IPS DF 4.7 (cell line): ENCODE measurements around the gene YTHDF1.
"Not testable (repeated sequence)": the region's sequence is repeated elsewhere in the genome, so short reads cannot be mapped to it uniquely, and the experiment has no call there.

Source experiments
- DNase-seq: peaks from one replicate; pipeline ENCODE4 v3.0.0-alpha.2; 2013; ENCODE audit warnings: low spot score; ENCODE audit errors: extremely low read depth

YTHDF1 gene

DNA sequence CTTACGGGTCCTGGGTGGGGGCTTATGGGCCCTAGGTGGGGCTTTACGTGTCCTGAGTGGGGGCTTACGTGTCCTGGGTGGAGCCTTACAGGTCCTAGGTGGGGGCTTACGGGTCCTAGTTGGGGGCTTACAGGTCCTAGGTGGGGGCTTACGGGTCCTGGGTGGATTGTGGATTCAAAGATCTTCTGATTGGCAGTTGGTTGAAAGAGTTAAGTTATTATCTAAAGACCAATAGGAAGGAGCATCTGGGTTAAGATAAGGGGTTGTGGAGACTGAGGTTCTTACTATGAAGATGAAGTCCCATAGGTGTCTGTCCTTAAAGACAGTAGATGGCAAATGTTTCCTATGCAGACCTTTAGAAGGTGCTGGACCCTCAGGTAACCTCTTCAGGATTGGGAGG is 11.3 kb upstream of the YTHDF1 start:
- no peak for DNase-seq

DNA sequence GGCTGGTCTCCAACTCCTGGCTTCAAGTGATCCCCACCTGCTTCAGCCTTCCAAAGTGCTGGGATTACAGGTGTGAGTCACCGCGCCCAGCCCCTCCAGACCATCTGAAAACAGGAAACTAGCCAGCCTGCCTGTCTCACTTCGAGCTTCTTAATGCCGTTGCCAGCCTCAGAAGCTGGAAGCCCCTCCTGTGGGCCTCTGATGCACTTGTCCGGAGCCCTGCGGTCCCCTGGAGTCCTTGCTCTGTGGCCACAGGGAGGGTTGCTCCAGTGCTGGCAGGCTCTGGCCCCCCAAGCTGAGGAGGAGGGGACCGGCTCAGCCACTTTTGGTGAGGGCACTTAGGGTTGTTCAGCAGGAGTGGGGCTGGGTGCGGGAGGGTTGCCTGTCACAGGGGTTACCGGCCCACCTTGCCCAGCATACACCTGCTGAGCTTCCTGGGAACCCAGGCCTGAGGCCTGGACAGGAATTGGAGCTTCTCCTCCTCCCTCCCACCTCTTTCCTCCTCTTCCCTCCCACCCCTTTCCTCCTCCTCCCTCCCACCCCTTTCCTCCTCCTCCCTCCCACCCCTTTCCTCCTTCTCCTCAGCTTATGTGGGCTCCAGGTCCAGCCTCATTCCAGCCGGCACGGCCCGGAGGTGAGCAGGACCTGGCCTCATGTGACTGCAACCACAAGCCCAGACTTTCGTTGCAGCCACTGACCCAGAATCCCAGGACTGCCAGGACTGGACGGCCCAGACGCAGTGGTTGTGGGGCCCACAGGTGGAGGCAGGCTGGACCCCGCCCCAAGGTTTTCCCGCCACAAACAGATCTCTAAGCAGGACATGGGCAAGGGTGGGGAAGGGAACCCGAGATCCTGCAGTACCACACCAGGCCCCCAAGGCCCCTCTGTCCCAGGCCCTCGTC is 10.4 kb upstream of the YTHDF1 start:
- DNase-seq, result no peak

DNA sequence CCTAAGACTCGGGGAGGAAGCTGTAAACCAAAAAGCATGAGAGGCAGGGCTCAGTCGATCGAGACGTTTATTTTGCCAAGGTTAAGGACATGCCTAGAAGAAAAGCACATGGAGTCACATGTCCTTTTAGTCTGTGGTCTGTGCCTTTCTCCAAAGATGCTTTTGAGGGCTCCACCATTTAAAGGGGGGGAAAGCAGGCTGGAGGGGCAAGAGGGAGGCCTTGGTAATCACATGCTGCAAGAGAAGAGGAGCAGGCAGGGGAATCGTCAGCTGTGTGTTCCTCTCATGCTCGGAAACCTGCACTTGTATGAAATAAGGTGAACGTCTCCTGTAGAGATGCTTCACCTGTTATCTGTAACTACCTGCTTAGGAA is 9.1 kb upstream of the YTHDF1 start:
- no peak for DNase-seq

DNA sequence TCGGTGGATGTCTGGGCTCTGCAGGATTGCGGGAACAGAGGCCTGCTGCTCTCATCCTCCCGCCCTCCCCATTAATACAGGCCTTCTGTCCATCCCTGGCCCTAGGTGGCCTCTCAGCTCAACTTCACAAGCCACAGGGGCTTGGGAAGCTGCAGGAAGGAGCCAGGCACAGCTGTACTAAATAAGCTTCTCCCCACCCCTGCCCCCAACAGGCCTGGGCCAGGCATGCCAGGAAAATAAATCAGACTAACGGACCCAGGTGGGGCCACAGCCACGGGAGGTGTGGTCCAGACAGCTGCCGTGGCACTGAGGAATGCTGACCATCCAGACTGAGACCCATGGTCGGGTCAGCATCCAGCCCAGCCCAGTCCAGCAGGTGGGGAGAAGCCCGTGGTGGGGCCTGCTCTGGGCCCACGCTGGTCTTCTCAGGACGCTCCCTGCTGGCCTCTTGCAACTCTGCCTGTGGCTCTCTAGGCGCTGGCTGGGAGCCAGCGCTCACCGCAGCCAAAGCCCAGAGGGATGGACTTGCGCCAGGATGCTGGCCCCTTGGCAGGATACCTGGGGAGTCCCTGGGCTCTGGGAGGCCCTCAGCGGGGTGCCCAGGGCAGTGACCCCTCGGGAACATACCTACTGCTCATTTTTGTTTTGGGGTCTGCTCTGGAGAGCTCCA is 8.6 kb upstream of the YTHDF1 start:
- no peak for DNase-seq

DNA sequence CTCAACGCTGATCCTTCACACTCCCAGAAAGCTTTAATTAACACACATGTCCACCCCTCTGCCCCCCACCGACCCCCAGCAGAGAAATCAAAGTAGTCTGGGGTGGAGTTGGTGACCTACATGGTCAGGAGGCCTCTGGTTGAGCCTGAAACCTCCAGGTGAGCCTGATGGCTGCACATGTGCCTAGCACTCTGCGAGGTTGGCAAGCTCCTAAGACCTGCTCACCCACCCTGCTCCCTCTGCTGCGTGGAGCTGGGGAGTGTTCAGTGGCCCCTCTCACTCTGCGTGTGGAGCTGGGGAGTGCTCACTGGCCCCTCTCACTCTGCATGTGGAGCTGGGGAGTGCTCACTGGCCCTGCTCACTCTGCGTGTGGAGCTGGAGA is 7.9 kb upstream of the YTHDF1 start:
- DNase-seq, result no peak

DNA sequence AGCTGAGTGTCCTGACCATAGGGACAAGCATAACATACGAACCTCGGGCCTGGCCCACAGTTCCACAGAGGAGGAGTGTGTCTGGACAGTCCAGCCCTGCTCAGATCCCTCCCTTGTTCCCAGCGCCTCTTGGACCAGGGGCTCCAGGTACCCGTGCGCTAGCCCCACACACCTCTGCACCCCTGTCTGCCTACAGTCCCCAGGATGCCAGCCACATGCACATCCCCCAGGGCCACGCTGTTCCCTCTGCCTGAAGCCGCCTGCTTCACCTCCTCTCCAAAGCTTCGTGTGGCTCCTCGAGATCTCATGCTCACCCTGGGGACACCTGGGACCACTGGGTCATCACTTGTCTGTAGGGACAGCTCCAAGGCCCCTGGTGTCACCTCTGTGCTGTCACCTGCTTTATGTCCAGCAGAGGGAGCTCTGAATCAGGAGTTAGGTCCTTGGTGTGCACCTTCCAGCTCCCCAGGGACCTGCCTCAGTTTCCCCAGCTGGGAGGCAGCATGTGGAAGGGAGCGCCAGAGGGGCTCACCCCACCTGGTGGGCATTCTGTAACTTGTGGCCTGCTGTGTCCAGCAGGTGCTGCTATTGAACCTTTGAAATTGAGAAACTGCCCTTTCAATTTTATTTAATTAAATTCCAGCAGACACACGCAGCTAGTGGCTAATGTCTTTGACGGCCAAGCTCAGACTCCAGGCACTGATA is 7.3 kb upstream of the YTHDF1 start:
- no peak for DNase-seq

DNA sequence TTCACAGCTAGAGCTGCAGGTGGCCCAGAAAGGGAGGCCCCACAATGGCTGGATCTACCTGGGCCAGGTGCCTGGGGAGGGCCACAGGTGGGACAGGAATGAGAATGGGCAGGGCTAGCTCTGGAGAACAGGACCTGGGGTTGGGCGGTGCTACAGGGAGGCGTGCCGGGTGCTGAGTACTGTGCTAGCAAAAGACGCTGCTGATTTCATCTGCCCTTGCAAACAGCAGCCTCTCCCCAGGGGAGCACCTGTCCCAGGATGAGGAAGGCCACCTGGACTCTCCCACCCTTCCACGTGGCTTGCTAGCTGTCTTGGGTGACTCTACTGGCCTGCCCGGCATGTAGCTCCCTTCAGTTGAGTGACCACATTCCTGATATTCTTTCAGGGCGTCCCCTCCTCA is 6.6 kb upstream of the YTHDF1 start:
- DNase-seq, result no peak

DNA sequence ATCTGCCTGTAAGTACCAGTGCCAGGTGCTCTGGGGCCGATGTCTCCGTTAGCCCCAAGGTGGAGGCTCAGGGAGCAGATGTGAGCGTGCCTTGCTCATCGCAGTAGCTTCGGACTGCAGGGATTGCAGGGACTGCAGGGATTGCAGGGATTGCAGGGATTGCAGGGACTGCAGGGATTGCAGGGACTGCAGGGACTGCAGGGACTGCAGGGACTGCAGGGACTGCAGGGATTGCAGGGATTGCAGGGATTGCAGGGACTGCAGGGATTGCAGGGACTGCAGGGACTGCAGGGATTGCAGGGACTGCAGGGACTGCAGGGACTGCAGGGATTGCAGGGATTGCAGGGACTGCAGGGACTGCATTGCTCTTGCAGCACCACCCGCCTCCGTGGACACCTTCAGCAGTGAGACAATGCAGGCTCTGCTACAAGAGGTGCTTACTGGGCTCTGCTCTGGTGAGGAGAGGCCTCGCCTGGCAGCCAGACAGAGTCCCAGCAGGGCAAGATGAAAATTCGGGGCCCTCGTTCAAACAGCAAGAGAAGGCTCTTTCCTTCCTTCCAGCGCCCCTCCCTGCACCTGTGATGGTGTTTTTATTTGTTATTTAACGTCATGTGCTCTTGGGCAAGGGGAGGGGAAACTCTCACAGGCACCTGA is 5.6 kb upstream of the YTHDF1 start:
- DNase-seq, result not testable (repeated sequence)

DNA sequence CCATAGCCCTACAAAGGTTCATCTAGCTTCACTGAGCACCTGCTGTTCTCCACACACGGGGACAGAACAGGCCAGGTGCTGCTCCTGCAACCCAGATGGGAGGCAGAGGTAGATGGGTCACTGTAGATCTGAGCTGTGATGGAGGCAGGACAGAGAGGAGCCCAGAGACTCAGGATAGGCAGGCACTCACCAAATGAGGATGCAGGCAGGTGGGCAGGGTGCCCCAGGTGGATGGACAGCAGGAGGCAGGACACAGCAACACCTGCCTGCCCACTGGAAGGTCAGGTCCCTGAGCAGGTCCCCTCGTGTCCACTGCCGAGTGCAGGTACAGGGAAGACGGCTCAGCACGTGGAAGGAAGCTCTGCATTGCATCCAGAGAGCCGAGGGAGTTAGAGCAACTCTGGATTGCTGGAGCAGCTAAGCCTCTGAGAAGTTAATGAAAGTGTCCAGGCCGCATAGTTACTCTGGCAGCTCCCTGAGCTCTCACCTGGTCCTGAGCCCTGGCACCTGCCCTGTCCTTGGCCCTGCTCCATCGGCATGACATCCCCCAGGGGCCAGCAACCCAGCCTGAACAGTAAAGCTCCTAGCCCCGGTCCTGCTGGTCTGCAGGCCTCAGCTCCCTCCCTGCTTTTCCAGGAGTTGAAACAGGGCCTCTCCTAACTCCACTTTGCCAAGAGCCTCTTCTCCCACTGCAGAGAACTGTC is 4.9 kb upstream of the YTHDF1 start:
- DNase-seq, result no peak

DNA sequence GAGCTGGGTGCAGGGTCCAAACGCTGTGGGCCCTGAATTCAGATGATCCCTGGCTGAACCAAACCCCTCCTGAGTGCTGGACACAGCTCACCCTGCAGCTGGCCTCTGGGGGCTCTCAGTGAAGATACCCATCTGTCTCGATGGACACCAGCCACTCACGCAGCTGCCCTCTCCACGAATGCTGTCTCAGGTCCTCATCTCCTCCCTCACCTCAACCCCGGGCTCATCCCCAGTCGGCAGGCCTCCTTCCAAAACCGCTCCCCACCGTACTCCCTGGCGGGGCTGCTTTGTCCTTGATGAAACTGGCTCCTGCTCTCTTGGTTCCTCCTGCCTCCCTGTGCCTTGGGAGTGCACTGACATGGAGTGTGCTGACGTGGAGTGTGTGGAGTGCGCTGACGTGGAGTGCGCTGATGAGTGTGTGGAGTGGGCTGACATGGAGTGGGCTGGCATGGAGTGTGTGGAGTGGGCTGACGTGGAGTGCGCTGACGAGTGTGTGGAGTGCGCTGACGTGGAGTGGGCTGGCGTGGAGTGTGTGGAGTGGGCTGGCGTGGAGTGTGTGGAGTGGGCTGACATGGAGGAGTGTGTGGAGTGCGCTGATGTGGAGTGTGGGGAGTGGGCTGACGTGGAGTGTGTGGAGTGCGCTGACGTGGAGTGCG is 4.1 kb upstream of the YTHDF1 start:
- no peak for DNase-seq

DNA sequence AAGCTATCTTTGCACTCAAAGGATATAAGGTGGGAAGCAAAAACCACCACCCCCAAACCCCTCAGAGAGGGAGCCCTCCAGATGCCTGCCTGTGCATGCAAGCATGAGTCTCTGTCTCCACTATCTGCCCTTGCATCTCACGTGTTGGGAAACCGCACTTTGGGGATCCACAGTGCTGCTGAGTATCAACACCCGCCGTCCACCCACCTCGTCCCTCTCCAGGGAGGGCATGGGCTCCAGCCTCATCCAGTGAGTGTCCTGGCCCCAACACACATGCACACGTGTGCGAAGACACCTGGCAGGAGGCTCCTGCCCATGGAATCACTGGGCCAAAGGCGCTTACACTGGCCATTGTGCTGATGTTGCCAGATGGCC is 3.5 kb upstream of the YTHDF1 start:
- DNase-seq, result no peak

DNA sequence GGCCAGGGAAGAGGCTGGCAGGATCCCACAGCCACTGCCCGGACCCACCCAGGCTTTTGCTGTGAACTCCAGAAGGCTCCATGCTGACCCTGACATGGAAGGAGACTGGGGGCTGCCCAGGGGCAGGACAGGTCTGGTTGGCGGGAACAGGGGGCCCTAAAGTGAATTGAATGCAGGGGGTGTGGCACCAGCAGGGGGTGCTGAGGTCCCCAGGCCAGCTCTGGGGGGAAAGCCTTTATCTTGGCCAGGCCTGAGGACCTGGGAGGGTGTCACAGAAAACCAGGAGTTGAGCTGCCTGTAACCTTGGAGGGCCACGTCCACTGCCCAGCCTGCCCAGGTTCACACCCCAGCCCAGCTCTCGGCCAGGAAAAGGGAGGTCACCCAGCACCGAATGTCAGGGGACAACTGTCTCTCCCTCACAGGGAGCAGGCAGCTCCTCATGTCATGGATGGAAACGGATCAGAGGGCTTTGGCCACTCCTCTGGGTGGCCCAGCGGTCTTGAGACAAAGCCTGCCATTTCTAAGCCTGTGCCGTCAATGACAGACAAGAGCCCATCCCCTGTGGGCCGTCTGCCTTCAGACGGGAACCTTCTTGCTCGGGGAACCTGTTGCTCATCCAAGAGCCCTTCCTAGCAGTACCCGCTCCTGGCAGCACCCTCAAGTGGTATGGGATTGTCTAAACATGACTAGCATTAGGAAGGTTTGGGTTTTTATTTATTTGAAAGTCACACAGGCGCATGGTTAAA is 2.9 kb upstream of the YTHDF1 start:
- DNase-seq, result no peak

DNA sequence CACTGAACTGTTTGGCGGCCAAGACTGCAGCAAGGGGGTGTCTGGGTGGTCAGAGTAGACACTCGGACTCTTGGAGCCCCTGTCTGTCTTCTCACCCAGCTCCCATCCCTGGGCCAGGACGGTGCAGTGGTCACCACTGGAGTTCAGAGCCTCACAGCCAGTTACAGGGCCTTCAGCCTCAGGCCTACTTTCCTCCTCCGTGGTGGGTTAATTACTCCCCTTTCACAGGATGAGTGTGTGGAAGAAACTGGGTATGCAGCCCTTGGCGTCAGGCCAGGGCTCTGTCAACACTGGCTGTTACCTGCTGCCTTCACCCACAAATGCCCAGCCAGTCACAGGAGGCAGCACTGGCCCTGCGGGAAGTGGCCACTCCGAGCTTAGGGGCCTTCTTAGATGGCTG is 1.8 kb upstream of the YTHDF1 start:
- DNase-seq, result no peak

DNA sequence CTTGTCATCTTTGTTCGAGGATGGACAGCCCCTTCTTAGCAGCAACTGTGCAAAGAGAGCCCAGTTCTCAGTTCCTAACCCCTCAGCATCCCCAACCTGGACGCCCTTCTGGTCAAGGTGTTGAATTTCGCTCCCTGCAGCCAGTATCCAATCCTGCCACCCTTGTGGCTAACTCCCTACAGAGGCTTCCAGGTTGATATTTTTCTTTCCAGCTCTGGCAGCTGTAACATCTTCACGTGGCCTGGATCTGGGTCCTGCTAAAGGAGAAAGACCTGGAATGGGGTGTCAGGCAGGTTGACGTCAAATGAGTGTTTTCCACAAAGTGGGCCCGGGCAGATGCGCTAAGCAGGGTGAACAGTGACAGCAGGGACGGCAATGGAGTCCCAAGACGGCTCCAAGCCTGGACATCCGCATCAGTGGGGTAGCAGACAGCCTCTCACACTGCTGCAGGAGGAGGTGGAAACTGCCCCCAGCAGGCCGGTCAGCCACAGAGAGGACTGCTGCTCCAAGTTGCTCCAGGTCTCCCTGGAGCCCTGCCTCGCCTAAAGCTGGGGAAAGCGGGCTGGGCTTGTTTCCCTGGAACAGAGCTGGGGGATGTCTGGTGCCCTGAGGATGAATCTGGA is 1.0 kb upstream of the YTHDF1 start:
- DNase-seq, result no peak

DNA sequence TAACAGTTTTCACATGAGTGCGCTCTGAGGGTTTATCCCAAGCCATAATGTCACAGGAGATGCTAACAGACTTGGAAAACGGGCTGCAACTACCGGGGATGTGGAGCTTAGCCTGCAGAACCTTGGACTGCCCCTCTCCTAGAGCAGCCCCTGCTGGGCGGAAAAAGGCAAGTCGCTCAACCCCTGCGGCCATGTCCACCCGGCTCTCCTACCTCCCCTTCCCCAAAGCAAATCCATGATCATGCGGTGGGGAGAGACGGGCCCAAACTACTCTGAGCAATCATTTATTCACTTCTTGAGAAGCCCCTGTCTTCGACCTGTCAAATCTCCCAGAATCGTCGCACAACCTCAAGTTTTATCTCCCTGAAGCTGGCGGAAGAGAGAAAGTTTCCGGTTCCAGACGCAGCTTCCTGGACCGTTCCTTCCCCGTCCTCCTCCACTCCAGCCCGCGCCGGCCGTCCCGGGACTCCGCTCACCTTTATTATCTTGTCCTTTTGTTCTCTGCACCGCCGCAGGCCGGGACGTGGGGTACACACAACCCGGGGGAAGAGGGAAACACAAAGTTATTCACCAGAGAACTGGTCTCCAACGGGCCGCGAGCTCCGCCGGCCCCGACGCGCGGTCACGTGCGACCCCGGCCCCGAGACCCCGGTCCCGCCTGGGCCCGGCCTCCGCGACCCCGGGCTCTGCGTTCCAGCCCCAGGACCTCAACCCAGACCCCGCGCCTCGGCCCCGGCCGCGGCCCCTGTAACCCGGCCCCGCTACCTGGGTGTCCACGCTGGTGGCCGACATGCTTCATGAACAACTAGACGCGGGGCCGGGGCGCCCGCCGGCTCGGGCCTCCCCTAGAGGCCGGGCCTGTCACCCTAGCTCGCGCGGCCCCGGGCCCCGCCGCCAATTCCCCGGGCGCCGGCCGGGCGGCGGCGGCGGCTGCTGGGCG is 560 bp downstream of the YTHDF1 start:
- DNase-seq, result no peak

DNA sequence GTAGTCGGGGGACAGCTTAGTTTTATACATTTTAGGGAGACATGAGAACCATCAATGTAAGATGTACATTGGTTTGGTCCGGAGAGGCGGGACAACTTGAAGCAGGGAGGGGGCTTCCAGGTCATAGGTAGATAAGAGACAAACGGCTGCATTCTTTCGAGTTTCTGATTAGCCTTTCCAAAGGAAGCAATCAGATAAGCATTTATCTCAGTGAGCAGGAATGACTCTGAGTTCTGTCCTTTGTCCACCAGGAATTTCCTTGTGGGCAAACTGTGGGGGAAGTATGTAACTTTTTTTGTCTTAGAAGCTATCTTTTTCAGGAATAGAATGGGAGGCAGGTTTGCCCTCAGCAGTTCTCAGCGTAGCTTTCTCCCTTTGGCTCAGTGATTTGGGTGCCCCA is 1.4 kb downstream of the YTHDF1 start:
- no peak for DNase-seq

DNA sequence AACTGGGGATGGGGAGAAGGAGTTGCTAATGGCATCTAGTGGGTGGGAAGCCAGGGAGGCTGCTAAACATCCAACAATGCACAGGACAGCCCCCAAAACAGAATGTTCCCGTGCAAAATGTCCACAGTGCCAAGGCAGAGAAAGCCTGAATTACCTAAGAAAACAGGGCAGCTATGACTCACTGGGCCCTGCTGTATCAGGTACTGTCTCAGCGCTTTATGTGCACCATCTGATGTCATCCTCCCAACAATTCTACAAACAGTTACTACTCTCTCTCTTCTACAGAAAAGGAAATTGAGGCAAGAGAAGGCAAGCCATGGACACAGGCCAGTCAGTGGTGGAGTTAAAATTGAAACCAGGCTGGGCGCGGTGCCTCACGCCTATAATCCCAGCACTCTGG is 3.1 kb downstream of the YTHDF1 start:
- no peak for DNase-seq

DNA sequence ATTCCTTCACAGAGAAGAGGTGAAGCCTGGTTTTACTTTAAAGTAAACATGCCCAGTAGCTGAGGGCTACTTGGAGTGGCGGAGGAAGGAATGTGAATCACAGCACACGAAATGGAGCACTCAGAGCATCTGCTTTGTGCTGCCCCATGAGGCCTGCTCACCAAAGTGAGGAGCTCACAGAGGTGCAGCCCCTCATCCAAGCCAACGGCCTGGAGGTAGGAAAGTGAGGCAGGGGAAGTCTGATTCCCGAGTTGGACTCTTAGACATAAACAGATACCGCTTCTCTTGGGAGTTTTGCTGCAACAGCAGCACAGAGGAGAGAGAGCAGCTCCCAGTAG is 3.6 kb downstream of the YTHDF1 start:
- DNase-seq, result no peak
